OCI-LY7 (cell line): ENCODE results near the gene MAP3K15.

Experiments used
- EZH2phosphoT487 ChIP-seq: fragments of 200-600 bp; sonication (generic); IDR thresholded peaks from 2 replicates; pipeline ENCODE4 v1.6.1; 2018; ENCODE audit warnings: low read depth, borderline replicate concordance, mild to moderate bottlenecking, mixed run types, antibody characterized with exemption, low read length, moderate library complexity, mixed read lengths
- TF ChIP-seq, protein P1 (sequence below): fragments of 200-600 bp; sonication (generic); conservative IDR thresholded peaks from 2 replicates; pipeline ENCODE4 v1.5.1; 2014; ENCODE audit warnings: mild to moderate bottlenecking, antibody characterized with exemption, low read length, moderate library complexity, mixed read lengths

DNA sequence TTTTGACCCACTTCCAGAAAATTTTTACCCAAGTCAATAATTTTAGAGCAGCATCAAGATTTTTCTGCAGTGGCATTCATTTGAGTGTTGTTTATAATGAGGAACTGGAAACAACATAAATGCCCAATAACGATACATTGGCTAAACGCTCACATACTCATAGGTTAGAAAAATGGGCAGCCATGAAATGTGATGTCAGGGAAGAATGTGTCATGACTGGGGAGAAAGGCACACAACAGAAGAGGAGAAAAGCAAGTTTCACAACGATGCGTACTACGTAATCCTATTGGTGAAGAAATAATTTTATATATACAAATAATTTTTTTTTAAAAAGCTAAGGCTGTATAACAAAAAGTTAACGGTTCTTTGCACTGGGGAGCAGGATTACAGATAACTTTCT, 33.6 kb upstream of the MAP3K15 start:
- TF ChIP-seq, protein P1, sequence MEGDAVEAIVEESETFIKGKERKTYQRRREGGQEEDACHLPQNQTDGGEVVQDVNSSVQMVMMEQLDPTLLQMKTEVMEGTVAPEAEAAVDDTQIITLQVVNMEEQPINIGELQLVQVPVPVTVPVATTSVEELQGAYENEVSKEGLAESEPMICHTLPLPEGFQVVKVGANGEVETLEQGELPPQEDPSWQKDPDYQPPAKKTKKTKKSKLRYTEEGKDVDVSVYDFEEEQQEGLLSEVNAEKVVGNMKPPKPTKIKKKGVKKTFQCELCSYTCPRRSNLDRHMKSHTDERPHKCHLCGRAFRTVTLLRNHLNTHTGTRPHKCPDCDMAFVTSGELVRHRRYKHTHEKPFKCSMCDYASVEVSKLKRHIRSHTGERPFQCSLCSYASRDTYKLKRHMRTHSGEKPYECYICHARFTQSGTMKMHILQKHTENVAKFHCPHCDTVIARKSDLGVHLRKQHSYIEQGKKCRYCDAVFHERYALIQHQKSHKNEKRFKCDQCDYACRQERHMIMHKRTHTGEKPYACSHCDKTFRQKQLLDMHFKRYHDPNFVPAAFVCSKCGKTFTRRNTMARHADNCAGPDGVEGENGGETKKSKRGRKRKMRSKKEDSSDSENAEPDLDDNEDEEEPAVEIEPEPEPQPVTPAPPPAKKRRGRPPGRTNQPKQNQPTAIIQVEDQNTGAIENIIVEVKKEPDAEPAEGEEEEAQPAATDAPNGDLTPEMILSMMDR = no peak
- TF ChIP-seq EZH2phosphoT487 = no peak
